Type B pancreatic cell (in vitro differentiated cells): ENCODE results near the gene POPDC2. TPM values are rescaled to one million over a fixed set of nuclear protein-coding genes. Genes with fewer than 3 reads are reported as not detected.
A peak's percentile ranks its signal among the peaks of the same experiment; 100 is the strongest.

Experiments used
- DNase-seq: peaks from one replicate; pipeline ENCODE4 v3.0.0; 2021; ENCODE audit warnings: mixed read lengths; ENCODE audit not compliant: unreplicated experiment; ENCODE audit errors: extremely low spot score
- H3K27ac Mint-ChIP-seq: 2 replicates; pipeline ENCODE4 v1.8.0; 2021; ENCODE audit warnings: mild to moderate bottlenecking, mixed read lengths
- H3K27me3 Mint-ChIP-seq: 2 replicates; pipeline ENCODE4 v1.8.0; 2021; ENCODE audit warnings: mixed read lengths
- H3K36me3 Mint-ChIP-seq: 2 replicates; pipeline ENCODE4 v1.8.0; 2021; ENCODE audit warnings: mixed read lengths
- H3K4me1 Mint-ChIP-seq: one replicate; pipeline ENCODE4 v1.8.0; 2021; ENCODE audit warnings: mixed read lengths; ENCODE audit not compliant: unreplicated experiment
- H3K4me3 Mint-ChIP-seq: 2 replicates; pipeline ENCODE4 v1.8.0; 2021; ENCODE audit warnings: mild to moderate bottlenecking, mixed read lengths
- H3K9me3 Mint-ChIP-seq: 2 replicates; pipeline ENCODE4 v1.8.0; 2021; ENCODE audit warnings: mixed read lengths
- CTCF ChIP-seq: fragments of 200-600 bp; sonication (generic); conservative IDR thresholded peaks from 2 replicates; pipeline ENCODE4 v1.5.0; 2021; ENCODE audit warnings: antibody characterized with exemption, mild to moderate bottlenecking
- total RNA-seq: library from RNA; stranded (reverse); gene quantifications from 2 replicates; pipeline ENCODE4 v1.2.1, GENCODE V29; 2021; ENCODE audit warnings: low replicate concordance

POPDC2 gene
- total RNA-seq, 1 donor from 2014 or later: 2.6 TPM

GRCh38 chr3:119675188-119675874 is 14.9 kb upstream of the POPDC2 start:
- H3K4me1 Mint-ChIP-seq: peaks cover 26% of the 10 kb centered on the region
- no peak for DNase-seq
- peak overlapping the region; percentile 75 for H3K27ac Mint-ChIP-seq
- H3K9me3 Mint-ChIP-seq: no peaks in the 10 kb centered on the region
- peak overlapping the region; percentile 93 for H3K4me3 Mint-ChIP-seq
- no peak for TF ChIP-seq CTCF
- peaks cover 14% of the 10 kb centered on the region for H3K36me3 Mint-ChIP-seq
- H3K27me3 Mint-ChIP-seq: no peaks in the 10 kb centered on the region

GRCh38 chr3:119673875-119674274 is 13.5 kb upstream of the POPDC2 start:
- Mint-ChIP-seq H3K4me3 (no peak overlapping the region), H3K36me3 (peaks cover 24% of the 10 kb centered on the region), H3K27ac (no peak overlapping the region), H3K27me3 (no peaks in the 10 kb centered on the region), H3K9me3 (no peaks in the 10 kb centered on the region), H3K4me1 (peaks cover 26% of the 10 kb centered on the region)
- TF ChIP-seq CTCF: no peak
- DNase-seq: no peak

GRCh38 chr3:119672776-119673175 is 12.4 kb upstream of the POPDC2 start:
- DNase-seq: no peak
- Mint-ChIP-seq H3K9me3 (no peaks in the 10 kb centered on the region), H3K36me3 (peaks cover 24% of the 10 kb centered on the region), H3K27ac (no peak overlapping the region), H3K4me1 (peaks cover 25% of the 10 kb centered on the region), H3K4me3 (no peak overlapping the region), H3K27me3 (no peaks in the 10 kb centered on the region)
- no peak for TF ChIP-seq CTCF

GRCh38 chr3:119669906-119670570 is 9.6 kb upstream of the POPDC2 start:
- H3K4me1 Mint-ChIP-seq: peaks cover 4% of the 10 kb centered on the region
- no peak for TF ChIP-seq CTCF
- no peaks in the 10 kb centered on the region for H3K27me3 Mint-ChIP-seq
- H3K36me3 Mint-ChIP-seq: peaks cover 28% of the 10 kb centered on the region
- no peak for DNase-seq
- no peak overlapping the region for H3K4me3 Mint-ChIP-seq
- no peaks in the 10 kb centered on the region for H3K9me3 Mint-ChIP-seq
- H3K27ac Mint-ChIP-seq: no peak overlapping the region

GRCh38 chr3:119665954-119666559 is 5.7 kb upstream of the POPDC2 start:
- Mint-ChIP-seq H3K27ac (no peak overlapping the region), H3K4me1 (no peaks in the 10 kb centered on the region), H3K36me3 (peaks cover 19% of the 10 kb centered on the region), H3K9me3 (no peaks in the 10 kb centered on the region), H3K4me3 (no peak overlapping the region), H3K27me3 (no peaks in the 10 kb centered on the region)
- no peak for DNase-seq
- no peak for TF ChIP-seq CTCF
